GM11168 (cell line): ENCODE results near the gene CRIP2.

Source experiments
- in situ Hi-C: fragments of 300-500 bp; cut with MboI; formaldehyde crosslinking; loops from one replicate; pipeline ENCODE4 v1.12.0; 2022; ENCODE audit warnings: low sequenced_read_pairs; ENCODE audit not compliant: unreplicated experiment

The CRIP2 gene

DNA sequence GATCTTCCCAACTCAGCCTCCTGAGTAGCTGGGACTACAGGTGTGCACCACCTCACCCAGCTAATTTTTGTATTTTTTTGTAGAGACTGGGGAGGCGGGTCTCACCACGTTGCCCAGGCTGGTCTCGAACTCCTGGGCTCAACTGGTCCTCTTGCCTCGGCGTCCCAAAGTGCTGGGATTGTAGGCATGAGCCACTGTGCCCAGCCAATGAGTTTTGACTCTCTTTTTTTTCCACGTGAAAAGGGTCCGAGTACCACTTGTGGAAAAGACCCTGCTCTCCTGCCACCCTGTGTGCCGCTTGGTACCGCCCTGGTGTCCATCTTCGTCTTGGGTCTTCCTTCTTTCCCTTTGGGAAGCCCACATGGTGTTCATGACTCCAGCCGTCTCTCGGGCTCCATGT is 34.0 kb downstream of the CRIP2 start:
- in situ Hi-C loops, result no loop called here

- in situ Hi-C loops, result no loop called here
Observed at GRCh38 chr14:105517096-105517495, 42.5 kb downstream of the CRIP2 start.

- in situ Hi-C loops, result no loop called here
Observed at GRCh38 chr14:105519946-105520698, 45.5 kb downstream of the CRIP2 start.

DNA sequence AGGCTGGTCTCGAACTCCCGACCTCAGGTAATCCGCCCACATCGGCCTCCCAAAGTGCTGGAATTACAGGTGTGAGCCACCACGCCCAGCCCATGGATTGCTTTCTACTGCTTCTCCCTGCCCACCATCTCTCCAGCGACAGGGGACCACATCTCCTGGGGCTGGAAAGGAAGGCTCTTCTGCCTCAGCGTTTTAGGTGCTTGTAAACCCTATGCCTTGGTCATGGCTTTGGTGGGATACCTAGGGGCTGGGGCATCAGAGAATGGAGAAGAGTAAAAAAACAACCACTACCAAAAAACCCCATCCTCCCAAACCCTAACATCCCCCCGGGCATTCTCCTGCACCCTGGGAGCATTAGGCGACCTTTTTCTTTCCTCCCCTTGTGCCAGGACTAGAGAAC is 50.7 kb downstream of the CRIP2 start:
- in situ Hi-C loops, result loop anchor here (5.0 to 25.0 kb wide), 2 partner anchors 153 to 462 kb away; no protein-coding TSS in a partner anchor

- in situ Hi-C loops, result loop anchor here (5.0 to 25.0 kb wide), 2 partner anchors 154 to 461 kb away; no protein-coding TSS in a partner anchor
Observed at GRCh38 chr14:105525861-105526775, 51.5 kb downstream of the CRIP2 start, which contains the start of gene TMEM121. Gene TMEM121, plus strand, starts transcription at chr14:105526583. Its CDS starts 2,252 bp downstream, at chr14:105528835.

DNA sequence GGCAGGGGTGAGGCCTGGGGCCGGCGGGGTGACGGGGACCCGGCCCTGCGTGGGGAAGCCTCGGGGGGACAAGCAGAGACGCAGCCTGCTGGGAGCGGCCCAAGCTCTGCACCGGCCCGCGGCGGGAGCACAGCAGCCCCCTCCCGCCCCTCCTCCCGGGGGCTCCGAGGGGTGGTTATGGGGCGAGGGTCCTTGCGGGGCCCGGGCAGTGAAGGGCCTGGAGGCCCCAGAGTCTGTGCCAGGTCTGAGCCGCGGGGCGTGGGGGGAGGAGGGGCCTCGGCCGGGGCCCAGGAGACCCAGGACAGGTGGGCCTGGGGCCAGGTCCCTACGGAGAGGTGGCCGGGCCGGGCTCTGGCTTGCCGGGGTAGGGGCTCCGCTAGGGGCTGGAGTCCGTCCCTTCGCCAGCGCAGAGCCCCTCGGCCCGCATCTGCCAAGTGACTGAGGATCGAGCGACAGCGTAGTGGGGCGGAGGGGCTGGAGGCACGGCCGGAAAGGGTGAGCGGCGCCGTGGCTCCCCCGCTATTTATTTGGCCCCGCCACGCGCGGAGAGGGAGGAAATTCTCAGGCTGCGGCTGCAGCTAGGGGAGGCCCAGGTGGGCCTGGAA is 52.3 kb downstream of the CRIP2 start:
- in situ Hi-C loops, result loop anchor here (5.0 to 25.0 kb wide), 2 partner anchors 155 to 460 kb away; no protein-coding TSS in a partner anchor

DNA sequence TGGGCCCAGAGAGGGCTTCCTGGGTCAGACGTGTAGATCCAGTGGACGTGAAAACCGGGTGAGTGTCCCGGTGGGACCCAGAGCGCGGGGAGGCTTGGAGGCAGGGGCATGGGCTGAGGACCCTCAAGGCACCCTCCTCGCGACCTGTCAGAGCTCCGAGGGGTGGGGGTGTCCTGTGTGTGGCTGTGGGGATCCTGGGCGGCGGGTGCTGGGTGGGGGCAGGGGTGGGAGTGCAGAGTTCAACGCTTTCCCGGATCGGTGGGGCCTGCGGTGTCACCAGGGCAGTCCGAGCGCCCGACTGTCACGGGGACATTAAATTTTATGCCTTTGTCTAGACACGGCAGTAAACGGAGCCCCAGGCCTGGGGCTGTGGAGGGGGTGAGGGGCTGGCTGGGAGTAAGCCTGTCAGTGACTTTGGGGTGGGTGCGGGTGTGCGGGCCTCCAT is 52.8 kb downstream of the CRIP2 start:
- in situ Hi-C loops, result loop anchor here (5.0 to 25.0 kb wide), 2 partner anchors 155 to 460 kb away; no protein-coding TSS in a partner anchor

DNA sequence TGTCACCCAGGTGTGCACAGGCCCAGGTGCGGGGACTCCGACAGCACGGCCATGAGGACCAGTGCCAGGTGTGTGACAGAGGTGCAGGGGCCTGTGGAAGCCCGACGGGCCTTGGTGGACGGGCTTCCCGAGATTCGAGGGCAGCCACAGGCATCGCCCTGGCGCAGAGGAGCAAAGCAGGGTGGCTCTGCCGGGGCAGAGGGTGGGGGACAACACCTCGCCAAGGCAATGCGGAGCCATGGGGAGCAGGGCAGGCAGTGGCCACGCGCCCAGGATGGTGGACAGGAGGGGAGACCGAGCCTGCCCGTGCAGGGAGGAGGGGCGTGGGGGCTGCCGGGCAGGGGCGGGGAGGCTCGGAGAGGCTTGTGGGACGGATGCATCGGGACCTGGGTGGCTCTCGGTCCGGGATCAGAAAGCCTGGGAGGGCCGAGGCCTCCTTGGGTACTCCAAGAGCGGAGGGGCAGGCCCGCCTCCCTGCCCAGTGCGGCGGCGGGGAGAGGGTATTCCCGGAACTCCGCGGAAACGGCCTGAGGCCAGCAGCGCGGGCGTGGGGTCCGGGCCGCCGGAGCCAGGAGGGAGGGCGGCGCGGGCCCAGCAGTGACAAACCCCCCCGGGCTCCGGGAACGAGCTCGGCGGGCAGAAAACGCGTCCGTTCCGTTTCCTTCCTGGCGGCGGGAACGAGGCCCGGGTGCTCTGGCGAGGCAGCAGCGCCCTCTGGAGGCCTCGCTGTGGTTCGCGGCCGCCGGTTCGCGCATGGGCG is 53.4 kb downstream of the CRIP2 start:
- in situ Hi-C loops, result loop anchor here (5.0 to 25.0 kb wide), 2 partner anchors 156 to 459 kb away; no protein-coding TSS in a partner anchor

GRCh38 chr14:105528586-105529318 is 54.1 kb downstream of the CRIP2 start:
- in situ Hi-C loops, result loop anchor here (5.0 to 25.0 kb wide), 2 partner anchors 156 to 459 kb away; no protein-coding TSS in a partner anchor

- in situ Hi-C loops, result loop anchor here (5.0 to 25.0 kb wide), 2 partner anchors 157 to 458 kb away; no protein-coding TSS in a partner anchor
Observed at GRCh38 chr14:105529319-105529568, 54.6 kb downstream of the CRIP2 start.
